Measurements from ENCODE around the gene GRM1.

GRM1 gene

DNA sequence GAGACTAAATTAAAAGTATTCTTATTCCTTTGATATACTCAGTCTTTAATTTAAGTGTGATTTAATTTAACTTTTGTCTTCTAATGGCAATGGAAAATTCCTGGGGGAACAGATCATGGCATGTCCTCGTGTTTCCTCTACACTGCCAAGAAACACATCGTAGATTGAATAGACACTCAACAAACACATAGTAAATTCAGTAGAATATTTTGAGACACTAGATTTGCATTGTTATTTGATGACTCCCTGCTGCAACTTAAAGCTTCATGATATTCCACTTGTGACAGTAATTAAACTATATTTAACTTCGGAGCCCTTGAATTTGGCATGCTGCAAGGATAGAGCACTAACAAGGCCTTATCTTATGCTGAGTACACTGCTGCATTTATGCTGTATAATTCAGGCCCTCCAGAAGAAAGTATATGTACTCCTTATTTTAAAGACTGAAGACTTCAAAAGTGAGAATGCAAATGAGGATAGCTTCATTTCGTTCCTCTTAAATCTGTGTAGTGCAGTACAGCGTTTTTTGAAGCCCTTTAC lies 84.3 kb downstream of the GRM1 start:
- Histone ChIP-seq H3K4me3 (ENCODE audit: low read depth, low read length) (no peak overlapping the region), H3K36me3 (no peaks in the 10 kb centered on the region), H3K27me3 (ENCODE audit: insufficient read depth, low read depth, severe bottlenecking) (no peaks in the 10 kb centered on the region), H3K27ac (no peak overlapping the region), H3K9me3 (ENCODE audit: severe bottlenecking) (no peaks in the 10 kb centered on the region)
- TF ChIP-seq, protein P1, sequence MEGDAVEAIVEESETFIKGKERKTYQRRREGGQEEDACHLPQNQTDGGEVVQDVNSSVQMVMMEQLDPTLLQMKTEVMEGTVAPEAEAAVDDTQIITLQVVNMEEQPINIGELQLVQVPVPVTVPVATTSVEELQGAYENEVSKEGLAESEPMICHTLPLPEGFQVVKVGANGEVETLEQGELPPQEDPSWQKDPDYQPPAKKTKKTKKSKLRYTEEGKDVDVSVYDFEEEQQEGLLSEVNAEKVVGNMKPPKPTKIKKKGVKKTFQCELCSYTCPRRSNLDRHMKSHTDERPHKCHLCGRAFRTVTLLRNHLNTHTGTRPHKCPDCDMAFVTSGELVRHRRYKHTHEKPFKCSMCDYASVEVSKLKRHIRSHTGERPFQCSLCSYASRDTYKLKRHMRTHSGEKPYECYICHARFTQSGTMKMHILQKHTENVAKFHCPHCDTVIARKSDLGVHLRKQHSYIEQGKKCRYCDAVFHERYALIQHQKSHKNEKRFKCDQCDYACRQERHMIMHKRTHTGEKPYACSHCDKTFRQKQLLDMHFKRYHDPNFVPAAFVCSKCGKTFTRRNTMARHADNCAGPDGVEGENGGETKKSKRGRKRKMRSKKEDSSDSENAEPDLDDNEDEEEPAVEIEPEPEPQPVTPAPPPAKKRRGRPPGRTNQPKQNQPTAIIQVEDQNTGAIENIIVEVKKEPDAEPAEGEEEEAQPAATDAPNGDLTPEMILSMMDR (IDR thresholded peaks at IDR 0.05; ENCODE audit: low read depth, low read length) = no peak
- no peak for DNase-seq

DNA sequence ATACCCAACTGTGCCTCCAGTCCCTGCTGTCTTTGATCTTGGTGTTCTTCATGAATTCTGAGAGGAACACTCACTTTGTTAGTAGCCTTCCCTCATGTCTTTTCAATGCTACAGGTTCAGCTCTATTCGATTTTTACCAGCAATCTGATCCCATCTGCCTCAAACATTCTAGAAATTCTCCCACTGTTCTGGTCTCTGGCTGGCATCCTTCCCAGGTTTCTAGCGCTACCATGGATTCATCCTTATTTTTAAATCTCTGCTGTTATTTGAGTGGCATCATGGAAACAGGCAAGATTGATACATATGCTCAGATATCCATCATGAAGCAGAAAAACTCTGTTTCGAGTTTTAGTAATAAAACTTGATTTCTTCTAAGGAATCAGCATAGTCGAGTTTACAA lies 94.8 kb downstream of the GRM1 start:
- H3K4me3 ChIP-seq (ENCODE audit: low read depth, low read length) = no peak overlapping the region
- no peak overlapping the region for H3K27ac ChIP-seq
- no peaks in the 10 kb centered on the region for H3K36me3 ChIP-seq
- H3K27me3 ChIP-seq (ENCODE audit: insufficient read depth, low read depth, severe bottlenecking) = no peaks in the 10 kb centered on the region
- TF ChIP-seq, protein P1 (IDR thresholded peaks at IDR 0.05; ENCODE audit: low read depth, low read length) = no peak
- DNase-seq = no peak
- no peaks in the 10 kb centered on the region for H3K9me3 ChIP-seq (ENCODE audit: severe bottlenecking)

DNA sequence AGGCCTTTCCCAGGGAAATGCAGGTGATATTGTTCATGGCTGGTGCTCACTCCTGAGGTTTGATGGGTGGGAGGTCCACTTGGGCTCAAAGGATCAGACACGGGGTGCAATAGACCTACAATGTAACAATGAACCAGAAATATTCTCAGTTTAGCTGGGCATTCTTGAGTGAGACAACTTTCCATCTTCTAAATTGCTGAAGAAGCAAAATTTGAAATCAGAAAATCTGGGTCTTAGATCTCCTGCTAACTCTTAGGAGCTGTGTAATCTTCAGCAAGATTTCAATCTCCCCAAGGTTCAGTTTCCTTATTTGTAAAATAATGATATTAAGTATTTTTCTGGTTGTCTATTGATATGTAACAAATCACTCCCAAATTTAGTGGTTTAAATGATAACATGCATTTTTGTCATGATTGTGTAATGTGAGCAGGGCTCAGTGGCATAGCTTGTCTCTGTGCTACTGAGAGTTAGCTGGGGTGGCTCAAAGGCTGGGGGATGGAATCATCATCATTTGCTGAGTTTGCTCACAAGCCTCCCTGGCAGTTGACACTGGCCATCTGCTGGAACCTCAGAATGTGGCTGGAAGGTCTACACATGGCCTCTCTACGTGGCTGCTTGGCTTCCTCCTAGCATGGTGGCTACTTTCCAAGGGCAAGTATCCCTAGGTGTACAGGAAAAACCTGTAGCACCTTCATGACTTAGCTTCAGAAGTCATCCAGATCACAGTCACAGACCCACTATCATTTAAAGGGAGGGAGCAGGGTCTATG lies 98.8 kb downstream of the GRM1 start:
- Histone ChIP-seq H3K9me3 (ENCODE audit: severe bottlenecking) (no peaks in the 10 kb centered on the region), H3K27ac (no peak overlapping the region), H3K4me3 (ENCODE audit: low read depth, low read length) (no peak overlapping the region), H3K27me3 (ENCODE audit: insufficient read depth, low read depth, severe bottlenecking) (no peaks in the 10 kb centered on the region), H3K36me3 (no peaks in the 10 kb centered on the region)
- DNase-seq = no peak
- TF ChIP-seq, protein P1 (IDR thresholded peaks at IDR 0.05; ENCODE audit: low read depth, low read length) = no peak

DNA sequence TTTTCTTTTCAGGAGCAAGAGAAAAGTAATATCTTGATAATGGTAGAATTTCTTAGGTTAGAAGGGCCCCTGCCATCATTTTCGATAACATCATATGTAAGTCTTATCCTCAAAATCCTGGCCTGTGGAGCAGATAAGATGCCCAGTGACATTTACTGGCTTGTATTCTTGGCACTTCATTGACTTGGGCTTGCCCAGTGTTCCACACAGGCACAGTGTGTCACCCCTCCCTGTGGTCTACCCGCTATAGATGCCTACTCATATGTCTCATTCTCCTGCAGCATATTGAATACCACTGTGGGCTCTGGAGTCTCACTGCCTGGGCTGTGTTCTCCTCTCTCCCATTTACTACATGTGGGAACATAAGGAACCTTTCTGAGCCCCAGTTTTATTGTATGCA lies 105.0 kb downstream of the GRM1 start:
- no peak for DNase-seq
- Histone ChIP-seq H3K36me3 (no peaks in the 10 kb centered on the region), H3K4me3 (ENCODE audit: low read depth, low read length) (no peak overlapping the region), H3K27ac (no peak overlapping the region), H3K9me3 (ENCODE audit: severe bottlenecking) (no peaks in the 10 kb centered on the region), H3K27me3 (ENCODE audit: insufficient read depth, low read depth, severe bottlenecking) (no peaks in the 10 kb centered on the region)
- TF ChIP-seq, protein P1 (IDR thresholded peaks at IDR 0.05; ENCODE audit: low read depth, low read length) = no peak

DNA sequence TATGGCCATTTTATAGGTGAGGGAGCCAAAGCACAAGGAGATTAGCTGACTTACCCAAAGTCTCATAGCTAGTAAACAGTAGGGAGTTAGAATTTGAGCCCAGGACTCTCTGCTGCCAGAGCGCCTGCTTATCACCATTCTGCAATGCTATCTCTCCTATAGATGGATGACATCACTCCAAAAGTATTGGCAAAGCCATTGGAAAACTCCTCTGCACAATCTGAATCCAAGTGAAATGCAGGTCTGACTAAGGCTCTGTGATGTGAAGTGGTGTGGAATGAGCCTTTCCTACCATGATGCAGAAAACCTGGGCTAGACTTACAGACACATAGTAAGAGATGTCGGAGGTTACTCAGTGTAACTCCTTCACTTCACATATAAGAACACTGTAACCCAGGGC lies 106.3 kb downstream of the GRM1 start:
- no peaks in the 10 kb centered on the region for H3K27me3 ChIP-seq (ENCODE audit: insufficient read depth, low read depth, severe bottlenecking)
- no peak overlapping the region for H3K4me3 ChIP-seq (ENCODE audit: low read depth, low read length)
- H3K36me3 ChIP-seq = no peaks in the 10 kb centered on the region
- H3K9me3 ChIP-seq (ENCODE audit: severe bottlenecking) = no peaks in the 10 kb centered on the region
- H3K27ac ChIP-seq = no peak overlapping the region
- no peak for DNase-seq
- TF ChIP-seq, protein P1 (IDR thresholded peaks at IDR 0.05; ENCODE audit: low read depth, low read length) = no peak
